GM21360 (cell line): ENCODE data around the gene PPM1E.
"Not testable (repeated sequence)": the region's sequence is repeated elsewhere in the genome, so short reads cannot be mapped to it uniquely, and the experiment has no call there.

Source experiments
- ATAC-seq: cut with Tn5 transposase; IDR thresholded peaks from one replicate; pipeline ENCODE4 v1.9.1; 2021; ENCODE audit warnings: mild to moderate bottlenecking, moderate library complexity; ENCODE audit not compliant: unreplicated experiment

PPM1E gene

GRCh38 chr17:58755577-58756245 lies at the start of gene PPM1E:
Gene PPM1E (plus strand): TSS chr17:58755854.
- ATAC-seq = peak; percentile 49

- ATAC-seq = no peak
Observed at GRCh38 chr17:58706351-58707140, 49.1 kb upstream of the PPM1E start.

GRCh38 chr17:58710948-58711552 lies 44.6 kb upstream of the PPM1E start:
- no peak for ATAC-seq

- no peak for ATAC-seq
Observed at GRCh38 chr17:58722274-58722673, 33.4 kb upstream of the PPM1E start.

GRCh38 chr17:58722696-58723095 lies 33.0 kb upstream of the PPM1E start:
- no peak for ATAC-seq

- ATAC-seq = no peak
Observed at GRCh38 chr17:58728798-58729197, 26.9 kb upstream of the PPM1E start.

- no peak for ATAC-seq
Observed at GRCh38 chr17:58730937-58731336, 24.7 kb upstream of the PPM1E start.

GRCh38 chr17:58734040-58734439 lies 21.6 kb upstream of the PPM1E start:
- no peak for ATAC-seq

GRCh38 chr17:58734811-58735210 lies 20.8 kb upstream of the PPM1E start:
- ATAC-seq = no peak

GRCh38 chr17:58741121-58741625 lies 14.5 kb upstream of the PPM1E start:
- ATAC-seq = no peak

- ATAC-seq = no peak
Observed at GRCh38 chr17:58747674-58748073, 8.0 kb upstream of the PPM1E start.

- ATAC-seq = not testable (repeated sequence)
Observed at GRCh38 chr17:58749627-58750026, 6.0 kb upstream of the PPM1E start.

GRCh38 chr17:58753026-58753425 lies 2.6 kb upstream of the PPM1E start:
- no peak for ATAC-seq

- no peak for ATAC-seq
Observed at GRCh38 chr17:58755269-58755576, 431 bp upstream of the PPM1E start.

- no peak for ATAC-seq
Observed at GRCh38 chr17:58756246-58757161, 850 bp downstream of the PPM1E start.

GRCh38 chr17:58757162-58757613 lies 1.5 kb downstream of the PPM1E start:
- no peak for ATAC-seq

- no peak for ATAC-seq
Observed at GRCh38 chr17:58758890-58759289, 3.2 kb downstream of the PPM1E start.

GRCh38 chr17:58759522-58759921 lies 3.9 kb downstream of the PPM1E start:
- no peak for ATAC-seq

- ATAC-seq = no peak
Observed at GRCh38 chr17:58760248-58760647, 4.6 kb downstream of the PPM1E start.

GRCh38 chr17:58763263-58763662 lies 7.6 kb downstream of the PPM1E start:
- no peak for ATAC-seq

- no peak for ATAC-seq
Observed at GRCh38 chr17:58764373-58764772, 8.7 kb downstream of the PPM1E start.
